ENCODE measurements around the gene EPHA7. TPM values are rescaled to one million over a fixed set of nuclear protein-coding genes. Genes with fewer than 3 reads are reported as not detected.

EPHA7 gene
- polyA plus RNA-seq, 1 donor = 53.5 TPM

DNA sequence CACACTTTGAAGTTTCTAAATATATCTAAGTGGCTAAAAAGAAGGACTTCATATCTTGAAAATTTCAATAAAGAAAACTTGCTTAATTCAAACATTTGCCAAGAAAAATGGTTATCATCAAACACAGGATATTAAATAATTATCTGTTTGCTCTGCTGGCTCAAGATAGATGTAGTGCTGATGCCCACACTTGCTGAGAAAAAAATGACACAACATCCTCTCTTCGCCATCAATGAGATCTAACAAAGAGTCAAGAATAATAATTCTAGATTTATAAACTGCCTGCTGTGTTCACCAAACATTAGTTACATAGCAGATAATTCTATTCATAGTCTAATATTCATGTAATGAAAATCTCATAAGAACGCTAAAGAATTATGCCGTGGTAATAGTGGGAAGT, 93.6 kb downstream of the EPHA7 start:
- DNase-seq = no peak

DNA sequence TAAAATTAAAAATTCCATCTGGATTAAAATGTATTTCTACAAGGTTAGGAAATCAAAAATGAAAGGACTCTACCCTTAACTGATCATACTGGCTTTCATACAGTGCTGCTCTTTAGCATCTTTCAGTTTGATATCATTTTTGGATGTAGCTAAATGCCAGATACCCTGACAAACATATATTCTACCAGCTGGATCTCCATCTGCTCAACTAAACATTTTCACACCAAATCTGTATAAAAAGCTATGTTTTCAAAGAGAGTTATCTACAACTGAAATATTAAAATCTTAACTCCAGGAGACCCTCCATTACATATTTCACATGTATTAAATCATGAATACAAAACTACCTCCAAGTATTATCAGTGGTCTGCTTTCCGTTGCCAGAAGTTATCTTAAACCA, 95.7 kb downstream of the EPHA7 start:
- DNase-seq = no peak

DNA sequence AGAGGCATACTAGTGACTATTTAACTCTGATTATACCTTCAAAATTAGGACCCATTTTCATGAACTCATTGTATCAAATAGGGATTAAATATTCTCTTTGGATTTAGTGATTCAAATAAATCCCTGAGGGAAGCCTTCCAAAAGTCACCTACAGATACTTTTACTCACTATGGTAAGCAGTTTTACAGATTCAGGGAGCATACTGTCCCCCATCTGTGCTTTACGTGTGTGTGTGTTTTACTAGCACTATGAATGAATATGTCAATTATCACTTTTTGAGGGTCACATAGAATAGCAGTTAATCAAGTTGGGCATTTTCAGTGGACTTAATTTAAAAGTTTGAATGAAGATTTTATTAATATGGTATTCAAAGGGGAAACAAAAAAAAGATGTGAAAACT, 96.7 kb downstream of the EPHA7 start:
- no peak for DNase-seq

GRCh38 chr6:93319304-93319703, 100.1 kb downstream of the EPHA7 start:
- DNase-seq = no peak

GRCh38 chr6:93318121-93318520, 101.2 kb downstream of the EPHA7 start:
- no peak for DNase-seq

DNA sequence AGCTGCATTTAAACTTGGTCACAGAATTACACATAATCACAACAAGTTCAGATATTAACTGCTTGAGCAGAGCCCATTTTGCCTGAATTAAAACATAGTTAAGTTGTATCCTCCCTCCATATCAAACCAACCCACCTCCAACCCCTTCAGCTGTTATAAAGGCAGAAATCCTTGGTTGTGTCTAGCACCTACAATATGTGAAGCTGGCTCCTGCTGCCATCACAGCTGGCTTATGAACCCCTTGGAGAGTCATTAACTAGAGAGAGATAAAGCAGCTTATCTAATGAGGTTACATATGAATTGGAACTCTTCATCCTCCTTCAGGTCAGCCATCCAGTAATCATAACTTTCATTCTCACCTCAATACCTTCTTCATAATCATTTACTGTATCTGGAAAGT, 101.8 kb downstream of the EPHA7 start:
- DNase-seq = no peak

- no peak for DNase-seq
These were observed 111.6 kb downstream of the EPHA7 start for GRCh38 chr6:93307505-93308409.

DNA sequence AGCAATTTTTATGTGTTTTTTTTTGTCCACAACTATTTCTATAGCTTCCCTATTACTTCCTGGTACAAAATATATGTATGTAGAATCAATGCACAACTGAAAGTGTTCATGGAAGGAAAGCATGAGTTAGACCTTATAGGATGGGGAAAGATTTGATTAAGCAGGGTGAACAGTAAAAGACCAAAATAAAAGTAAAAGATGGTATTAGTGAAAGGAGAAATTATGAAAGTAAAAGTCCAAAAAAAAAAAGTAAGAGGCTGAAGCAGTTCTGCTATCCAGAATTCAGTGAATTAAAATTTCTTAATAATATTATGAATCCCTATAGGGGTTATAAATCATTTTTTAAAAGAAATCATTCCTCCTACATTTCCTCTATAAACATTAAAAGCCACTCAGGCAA, 114.3 kb downstream of the EPHA7 start:
- DNase-seq = no peak

DNA sequence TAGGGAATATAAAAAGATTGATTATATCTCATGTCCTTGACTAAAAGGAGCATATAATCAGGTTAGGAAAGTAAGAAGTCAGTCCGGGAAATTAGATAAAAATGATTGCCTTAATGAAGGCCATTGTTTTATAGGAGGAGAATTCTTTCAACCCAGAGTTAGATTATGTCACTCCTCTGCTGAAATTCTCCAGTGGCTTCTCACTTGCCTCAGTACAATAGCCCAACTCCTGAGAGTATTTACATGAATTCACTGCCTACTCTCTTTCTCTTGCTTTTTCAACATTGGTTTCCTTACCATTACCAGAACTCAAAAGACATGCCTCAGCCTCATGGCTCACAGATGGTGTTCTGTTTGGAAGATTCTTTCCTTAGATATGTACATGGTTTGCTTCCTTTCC, 114.9 kb downstream of the EPHA7 start:
- no peak for DNase-seq

GRCh38 chr6:93300661-93301060, 118.7 kb downstream of the EPHA7 start:
- no peak for DNase-seq

- DNase-seq = no peak
These were observed 119.7 kb downstream of the EPHA7 start for GRCh38 chr6:93299622-93300021.

DNA sequence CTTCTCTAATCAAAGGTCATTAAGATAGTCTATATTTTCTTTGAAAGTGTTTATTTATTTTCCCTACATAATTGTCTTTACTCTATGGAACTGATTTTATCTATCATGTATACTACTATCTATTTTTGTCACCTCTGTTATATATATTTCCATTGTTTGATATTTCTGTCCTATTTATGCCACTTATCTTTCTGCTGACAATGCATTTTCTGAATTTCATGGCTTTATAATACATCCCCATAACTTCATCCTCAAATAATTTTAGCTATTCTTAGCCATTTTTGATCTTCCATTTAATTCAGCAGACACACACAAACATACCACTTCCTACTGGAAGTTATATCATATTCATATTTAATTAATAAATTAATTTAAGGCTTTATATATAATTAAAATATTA, 123.7 kb downstream of the EPHA7 start:
- DNase-seq = no peak

GRCh38 chr6:93294879-93295278, 124.5 kb downstream of the EPHA7 start:
- no peak for DNase-seq

DNA sequence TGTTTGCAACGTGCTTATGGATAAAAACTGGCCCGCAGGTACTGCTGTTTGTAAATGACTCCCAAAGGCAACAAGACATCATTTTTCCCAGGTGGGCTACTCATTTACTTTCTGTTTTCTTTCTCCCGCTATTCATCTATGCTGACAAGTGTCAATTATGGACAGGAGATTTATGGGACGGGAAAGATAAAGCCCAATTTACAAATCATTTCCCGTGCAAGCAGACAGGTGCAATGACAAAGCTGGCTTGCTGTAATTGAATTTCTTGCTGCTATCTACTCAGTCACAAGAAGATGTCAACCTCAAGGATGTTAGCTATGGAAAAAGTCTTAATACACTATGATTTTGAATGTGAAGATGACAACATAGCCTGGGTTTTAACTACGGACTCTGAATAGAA, 125.5 kb downstream of the EPHA7 start:
- no peak for DNase-seq

- no peak for DNase-seq
These were observed 125.9 kb downstream of the EPHA7 start for GRCh38 chr6:93293460-93293859.

DNA sequence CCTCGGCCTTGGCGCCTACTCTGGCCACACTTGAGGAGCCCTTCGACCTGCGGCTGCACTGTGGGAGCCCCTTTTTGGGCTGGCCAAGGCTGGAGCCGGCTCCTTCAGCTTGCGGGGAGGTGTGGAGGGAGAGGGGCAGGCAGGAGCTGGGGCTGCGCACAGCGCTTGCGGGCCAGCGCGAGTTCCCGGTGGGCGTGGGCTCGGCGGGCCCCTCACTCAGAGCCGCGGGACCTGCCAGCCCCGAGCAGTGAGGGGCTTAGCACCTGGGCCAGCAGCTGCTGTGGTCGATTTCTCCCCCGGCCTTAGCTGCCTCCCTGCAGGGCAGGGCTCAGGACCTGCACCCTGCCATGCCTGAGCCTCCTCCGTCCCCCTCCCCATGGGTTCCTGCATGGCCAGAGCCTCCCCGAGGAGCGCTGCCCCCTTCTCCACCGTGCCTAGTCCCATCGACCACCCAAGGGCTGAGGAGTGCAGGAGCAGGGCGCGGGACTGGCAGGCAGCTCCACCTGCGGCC, 136.8 kb downstream of the EPHA7 start:
- DNase-seq = no peak

DNA sequence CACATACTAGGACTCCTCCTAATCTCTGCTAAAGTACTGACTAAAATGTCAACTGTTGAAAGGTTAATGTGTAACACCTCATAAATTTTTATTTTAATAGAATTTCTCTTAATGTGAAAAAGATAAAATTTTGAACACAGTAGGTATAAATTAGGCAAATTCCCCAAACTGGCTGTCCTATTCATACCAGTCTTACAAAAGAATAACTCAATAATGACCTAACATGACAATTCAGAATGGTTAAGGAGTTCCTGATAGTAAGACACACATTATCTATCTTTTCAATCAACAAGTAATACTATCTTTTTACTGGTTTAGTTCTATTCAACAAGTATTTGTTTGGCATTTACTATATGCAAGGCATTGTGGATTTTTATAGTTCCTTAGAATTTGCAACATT, 141.1 kb downstream of the EPHA7 start:
- no peak for DNase-seq

DNA sequence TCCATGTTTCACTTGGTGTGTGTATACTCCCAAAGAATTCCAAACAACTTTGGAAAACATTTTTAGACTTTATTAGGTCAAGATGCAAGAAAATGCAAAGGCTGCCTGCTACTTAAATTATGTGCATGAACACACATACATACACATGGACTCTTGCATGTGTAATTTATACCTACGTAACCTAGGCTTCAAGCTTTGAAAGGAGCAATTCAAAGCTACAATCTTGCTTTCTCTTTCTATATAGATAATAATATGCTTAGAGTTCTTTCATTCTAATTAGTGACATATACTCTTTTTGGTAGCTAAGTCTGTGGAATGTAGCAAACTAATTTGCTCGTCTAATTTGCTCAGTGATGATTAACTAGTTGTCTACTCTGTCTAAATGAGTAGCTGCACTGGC, 146.5 kb downstream of the EPHA7 start:
- DNase-seq = no peak

- DNase-seq = no peak
These were observed 147.1 kb downstream of the EPHA7 start for GRCh38 chr6:93272211-93272610.

DNA sequence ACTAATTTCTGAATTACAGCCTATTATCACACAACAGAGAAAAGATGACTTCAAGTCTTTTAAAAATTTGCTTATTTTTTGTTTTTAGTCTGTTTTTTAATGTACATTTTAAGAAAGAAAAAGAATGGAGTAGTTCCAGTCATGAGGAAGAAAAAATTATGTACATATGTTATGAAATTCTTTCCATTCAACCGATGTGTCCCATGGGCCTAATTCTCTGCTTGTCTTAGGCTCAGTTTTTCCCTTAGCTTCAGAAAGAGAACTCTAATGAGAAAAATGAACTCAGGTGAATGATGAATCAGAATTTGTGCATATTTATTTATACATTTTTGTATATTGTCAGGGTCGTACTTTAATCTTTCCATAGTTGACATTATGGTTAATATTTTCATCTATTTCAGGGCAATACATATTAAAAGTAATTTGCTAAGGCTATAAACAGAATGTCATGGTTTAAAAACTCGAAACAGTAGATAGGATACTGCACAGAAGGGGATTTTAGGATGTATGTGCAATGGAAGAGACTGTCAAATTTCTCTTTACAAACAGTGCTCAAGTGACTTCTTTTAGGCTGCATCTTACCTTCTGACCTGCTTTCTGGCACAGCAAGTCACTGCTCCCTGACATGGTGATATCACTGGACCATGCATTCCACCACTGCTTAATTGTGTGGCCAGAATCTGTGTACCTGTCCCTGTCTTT, 153.1 kb downstream of the EPHA7 start:
- DNase-seq = no peak

DNA sequence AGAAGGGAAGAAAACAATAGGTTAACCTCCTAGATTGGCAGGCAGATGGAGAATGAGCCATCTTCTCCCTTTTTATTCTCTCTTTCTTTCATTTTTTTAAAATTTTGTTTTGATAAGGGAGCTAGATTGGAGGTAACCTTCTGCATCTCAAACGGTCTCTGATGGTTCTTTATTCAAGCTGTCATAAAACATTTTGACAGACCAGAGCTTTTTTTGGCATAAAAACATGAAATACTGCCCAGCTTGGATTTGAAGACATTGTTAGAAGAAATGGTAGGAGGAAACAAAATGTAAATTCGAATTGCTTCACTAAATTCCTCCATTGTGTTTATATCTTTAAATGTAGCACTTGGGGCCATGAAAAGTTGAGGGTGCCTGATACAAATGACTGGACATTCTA, 158.5 kb downstream of the EPHA7 start:
- DNase-seq = no peak

DNA sequence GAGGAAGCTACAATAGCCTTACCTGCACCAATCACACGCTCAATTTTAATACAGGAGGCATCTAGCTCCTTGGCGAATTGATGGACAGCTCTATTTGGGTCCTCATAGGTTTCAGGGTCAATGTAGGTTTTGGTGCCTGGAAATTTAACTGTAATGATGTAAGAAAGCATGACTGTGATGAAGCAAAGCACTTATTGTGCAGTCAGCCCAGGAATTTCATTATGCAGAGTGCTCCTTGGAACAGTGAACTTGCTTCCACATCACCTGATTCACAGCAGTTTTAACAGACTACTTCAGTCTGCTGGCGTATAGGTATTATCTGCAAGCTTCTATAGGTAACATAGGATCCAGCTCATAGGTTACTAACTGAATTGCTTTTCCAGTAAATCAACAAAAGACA, 160.0 kb downstream of the EPHA7 start:
- DNase-seq = no peak

GRCh38 chr6:93252930-93253329, 166.4 kb downstream of the EPHA7 start:
- no peak for DNase-seq

DNA sequence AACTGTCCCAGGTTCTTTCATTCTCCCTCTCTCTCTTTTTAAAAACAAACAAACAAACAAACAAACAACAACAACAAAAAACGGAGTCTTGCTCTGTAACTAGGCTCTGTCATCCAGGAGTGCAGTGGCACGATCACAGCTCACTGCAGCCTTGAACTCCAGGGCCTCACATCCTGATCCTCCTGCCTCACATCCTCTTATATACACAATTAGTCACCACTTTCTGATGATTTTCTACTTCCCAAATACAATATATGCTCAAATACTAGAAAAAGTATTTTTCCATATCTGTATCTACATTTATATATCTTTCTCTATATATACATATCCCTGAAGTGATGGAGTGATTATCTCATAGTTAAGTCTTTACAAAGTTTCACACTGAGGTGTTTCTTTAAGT, 170.7 kb downstream of the EPHA7 start:
- no peak for DNase-seq

All from left kidney (tissue), 2 donors.